22Rv1 (cell line): Measurements from ENCODE around the gene IGFL3.
A peak's percentile ranks its signal among the peaks of the same experiment; 100 is the strongest.

Experiments
- CTCF ChIP-seq: fragments of 450-650 bp; IDR thresholded peaks from 2 replicates; pipeline ENCODE4 v1.5.1; 2017; ENCODE audit warnings: mild to moderate bottlenecking
- ZFX ChIP-seq: fragments of 450-650 bp; IDR thresholded peaks from 2 replicates; pipeline ENCODE4 v1.6.1; 2017; ENCODE audit warnings: antibody characterized with exemption, borderline replicate concordance

GRCh38 chr19:46173886-46174480, 49.5 kb upstream of the IGFL3 start:
- TF ChIP-seq CTCF, result 0 out of 2 replicates have a peak, but pooled peaks have one; percentile 8
- TF ChIP-seq ZFX, result no peak
